GM23338 (cell line): ENCODE data around the gene SLTM.

Experiments
- CTCF ChIP-seq, 2 experiments: fragments of 200-600 bp in 1 of 2; sonication (generic) in 1 of 2; conservative IDR thresholded peaks; 2 replicates each; pipeline versions ENCODE4 v1.5.1 to v1.6.1; 2016 to 2017; ENCODE audit warnings: antibody characterized with exemption in 2 of 2, low read depth in 2 of 2, mild to moderate bottlenecking in 2 of 2, moderate library complexity in 1 of 2
- POLR2AphosphoS5 ChIP-seq: IDR thresholded peaks from 2 replicates; pipeline ENCODE4 v1.6.1; 2016; ENCODE audit warnings: antibody characterized with exemption, low read depth

- no peak for TF ChIP-seq CTCF (conservative IDR thresholded peaks at IDR 0.05; ENCODE audit: low read depth in 2 of 2)
- no peak for TF ChIP-seq POLR2AphosphoS5
These were observed 46.6 kb downstream of the SLTM start for GRCh38 chr15:58886921-58887320.
